Stimulated activated CD8-positive, alpha-beta memory T cell treated with anti-CD3 and anti-CD28 coated beads, Interleukin-7, amount 100 ng/mL, for 1 hour (primary cell): Measurements from ENCODE around the gene SPATA17.

Experiments used
- DNase-seq, 2 donors: peaks; one replicate each; pipeline ENCODE4 v3.0.0-alpha.2; 2020; ENCODE audit warnings: low read depth in 2 of 2

Gene SPATA17

DNA sequence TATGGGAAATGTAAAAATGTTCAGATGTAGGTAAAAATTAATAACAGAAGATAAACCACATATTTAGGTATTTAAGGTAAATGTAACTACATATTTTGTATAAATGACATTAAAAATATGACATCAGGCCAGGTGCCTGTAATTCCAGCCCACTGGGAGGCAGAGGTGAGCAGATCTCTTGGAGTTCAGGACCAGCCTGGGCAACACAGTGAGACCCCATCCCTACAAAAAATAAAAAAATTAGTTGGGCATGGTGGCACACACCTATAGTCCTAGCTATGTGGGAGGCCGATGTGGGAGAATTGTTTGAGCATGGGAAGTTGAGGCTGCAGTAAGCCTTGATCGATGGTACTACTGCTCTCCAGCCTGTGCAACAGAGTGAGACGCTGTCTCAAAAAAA, 216.5 kb downstream of the SPATA17 start:
- DNase-seq: no peak

DNA sequence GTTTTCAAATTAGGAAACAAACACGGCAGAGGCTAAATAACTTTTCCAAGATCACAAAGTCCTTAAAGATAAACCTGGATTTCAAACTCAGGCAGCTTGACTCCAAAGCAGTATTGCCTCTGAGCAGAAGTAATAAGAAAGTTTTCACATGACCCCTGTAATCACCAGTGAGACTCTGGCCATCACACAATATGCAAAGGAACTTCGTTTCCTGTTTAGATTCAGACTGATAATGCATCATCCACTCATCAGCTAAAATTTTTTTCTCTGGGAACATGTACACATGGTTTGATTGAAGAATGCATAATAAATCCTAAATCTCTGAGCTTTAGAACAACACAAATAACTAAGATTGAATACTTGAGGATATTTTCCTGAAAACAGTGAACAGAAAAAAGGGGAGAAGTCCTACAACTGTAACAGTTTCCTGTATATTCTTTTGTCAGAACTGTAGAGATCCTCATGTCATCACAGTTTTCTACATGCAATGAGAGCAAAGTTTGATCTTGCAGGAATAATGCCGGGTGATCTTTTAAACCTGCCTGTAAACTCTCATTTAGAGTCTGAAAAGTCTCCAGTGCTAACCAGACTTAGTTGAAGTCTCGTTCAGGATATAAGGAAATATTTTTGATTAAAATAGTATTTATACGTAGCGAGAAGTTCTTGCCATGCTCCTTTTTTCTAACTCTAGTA, 225.3 kb downstream of the SPATA17 start:
- no peak for DNase-seq

DNA sequence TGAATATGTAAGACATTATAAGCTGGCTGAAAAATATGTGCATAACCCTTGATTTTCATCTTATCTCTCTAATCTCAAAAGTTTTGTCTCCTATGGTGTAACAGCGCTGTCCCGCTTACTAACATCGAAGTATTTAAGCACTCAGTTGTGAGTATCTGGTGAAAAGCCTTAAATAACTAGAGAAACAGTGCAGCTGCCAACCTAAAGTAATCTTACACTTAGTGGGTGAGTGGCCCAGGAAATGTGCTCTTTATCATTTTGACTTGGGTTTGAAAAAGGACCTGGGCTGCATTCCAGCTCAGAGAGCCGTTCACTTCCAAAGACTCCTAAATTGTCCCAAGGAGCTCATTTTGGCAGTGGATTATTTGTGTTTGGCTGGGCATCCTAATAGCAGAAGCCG, 225.9 kb downstream of the SPATA17 start:
- no peak for DNase-seq

DNA sequence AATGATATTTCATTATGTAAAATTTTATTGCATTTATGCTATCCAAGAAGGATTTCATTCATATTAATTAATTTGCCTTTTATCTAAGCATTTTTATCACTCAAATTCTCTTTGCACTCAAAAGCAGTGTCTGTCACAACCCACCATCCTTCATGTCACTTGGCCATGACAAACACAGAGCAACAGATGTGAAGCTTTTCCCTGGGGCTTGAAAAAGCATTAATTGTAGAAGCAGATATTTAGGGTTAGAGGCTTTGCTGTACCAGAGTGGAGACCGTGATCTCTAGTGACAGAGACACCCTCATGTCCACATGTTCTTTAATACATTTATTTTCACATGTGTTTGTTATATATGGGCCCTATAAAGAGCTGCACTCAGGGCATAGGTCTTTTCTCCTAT, 230.5 kb downstream of the SPATA17 start:
- DNase-seq: no peak

DNA sequence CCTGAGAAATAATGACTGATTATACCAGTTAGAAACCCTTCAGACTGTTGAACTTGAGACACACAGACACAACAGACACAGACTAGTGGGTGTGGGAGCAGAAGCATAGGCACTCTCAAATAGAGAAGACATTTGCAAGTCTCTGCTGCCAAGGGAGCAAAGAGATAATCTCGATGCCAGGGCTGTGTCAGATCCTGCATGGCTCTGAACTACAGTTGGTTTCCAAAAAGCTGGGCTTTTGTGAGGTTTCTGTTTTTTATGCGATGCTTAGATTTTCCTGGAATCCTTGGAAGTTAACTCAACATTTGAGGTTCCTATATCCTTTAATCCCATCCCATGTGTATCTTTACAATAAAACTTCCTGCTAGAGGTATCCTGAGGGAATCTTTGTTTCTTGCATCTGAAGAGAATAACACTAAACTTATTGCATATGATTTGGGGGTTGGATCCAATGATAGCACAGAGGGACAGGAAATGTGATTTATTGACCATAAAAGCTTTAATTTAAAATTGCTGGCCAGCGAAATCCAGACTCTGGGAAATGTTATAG, 236.4 kb downstream of the SPATA17 start:
- DNase-seq: no peak

DNA sequence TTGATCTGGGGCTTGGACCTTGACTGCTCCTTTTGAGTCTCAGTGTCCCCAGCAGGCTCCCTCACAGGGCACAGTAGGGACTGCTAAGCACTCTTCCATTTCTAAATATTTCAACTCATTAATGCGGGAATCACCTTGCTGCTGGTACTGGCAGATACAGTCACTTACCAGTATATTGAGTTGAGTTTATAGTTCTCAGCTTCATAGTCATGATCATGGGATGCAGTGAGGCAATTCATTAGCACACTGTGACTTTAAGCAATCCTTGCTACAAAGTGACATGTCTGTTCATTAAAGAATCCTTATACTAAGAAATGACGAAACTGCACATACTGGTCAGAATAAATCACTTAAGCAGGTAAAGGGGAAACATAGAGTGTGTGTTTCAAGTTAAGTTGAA, 240.8 kb downstream of the SPATA17 start:
- no peak for DNase-seq

DNA sequence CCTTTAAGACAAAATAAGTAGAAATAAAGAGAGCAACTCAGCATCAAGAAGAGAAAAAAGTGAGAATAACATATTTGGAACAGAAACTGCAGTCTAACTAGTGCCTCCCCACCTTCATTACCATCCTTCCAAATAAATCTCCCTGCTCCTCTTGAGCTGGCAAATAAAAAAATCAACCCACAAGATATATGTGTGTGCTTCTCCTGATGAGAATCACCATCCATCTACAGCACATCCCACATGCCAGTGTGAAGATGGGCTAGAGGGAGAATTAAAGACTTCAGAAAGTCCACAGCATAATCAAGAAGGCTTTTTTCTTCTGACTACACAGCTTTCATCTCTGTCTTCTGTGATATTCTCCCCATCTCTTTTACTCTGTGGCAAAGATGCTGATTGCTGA, 244.1 kb downstream of the SPATA17 start:
- DNase-seq: no peak

DNA sequence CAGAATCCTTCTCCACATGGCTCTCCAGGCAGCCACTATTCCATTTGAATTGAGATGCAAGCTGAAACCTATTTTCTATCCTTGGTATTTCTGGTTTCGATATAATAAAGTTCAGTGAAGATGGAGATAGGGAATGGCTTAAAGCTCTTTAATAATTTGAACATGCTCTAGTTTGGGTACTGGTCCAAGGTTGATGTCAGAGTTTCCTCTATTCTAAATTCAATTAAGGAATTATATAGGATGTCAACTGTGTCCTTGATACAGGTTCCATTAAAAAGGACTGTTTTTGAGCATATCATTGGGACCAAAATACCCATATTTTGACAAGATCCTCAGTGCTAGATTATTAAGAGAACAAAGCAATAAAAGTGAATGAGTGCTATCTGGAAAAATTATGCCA, 245.3 kb downstream of the SPATA17 start:
- DNase-seq: no peak

DNA sequence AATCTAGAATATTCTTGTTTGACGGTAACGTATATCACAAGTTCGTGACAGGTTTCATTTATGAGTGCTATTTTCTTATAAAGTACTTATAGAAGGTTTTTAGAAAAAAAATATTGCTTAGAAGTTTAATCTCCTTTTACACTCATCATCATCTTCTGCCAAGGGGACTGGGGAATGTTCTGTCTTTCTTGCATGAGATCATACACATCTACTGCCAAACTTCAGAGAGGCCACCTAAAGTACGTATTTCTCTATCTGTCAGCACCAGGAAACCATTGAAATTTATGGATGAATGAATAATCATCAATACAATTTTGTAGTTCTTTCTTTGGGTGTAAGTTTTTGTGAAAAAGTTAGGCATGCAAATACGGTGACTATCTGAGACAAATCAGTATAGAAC, 245.8 kb downstream of the SPATA17 start:
- DNase-seq: no peak

DNA sequence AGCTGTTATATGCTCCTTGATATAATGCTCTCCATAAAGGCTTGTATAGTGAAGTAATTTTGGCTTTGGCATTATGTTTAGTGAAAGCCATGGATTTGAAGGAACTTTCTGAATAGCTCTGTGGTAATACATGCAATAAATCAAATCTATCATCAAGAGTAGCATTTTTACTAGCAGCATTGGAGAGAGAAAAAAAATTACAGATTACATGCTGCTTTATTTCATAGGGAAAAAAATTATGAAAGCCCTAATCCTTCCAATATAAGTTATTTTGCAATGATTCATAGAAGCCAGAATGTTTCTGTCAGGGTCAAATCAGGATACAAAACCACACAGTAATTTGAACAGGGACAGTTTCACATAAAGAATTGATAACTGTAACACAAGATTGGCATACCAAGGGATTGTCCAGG, 250.0 kb downstream of the SPATA17 start:
- DNase-seq: no peak

DNA sequence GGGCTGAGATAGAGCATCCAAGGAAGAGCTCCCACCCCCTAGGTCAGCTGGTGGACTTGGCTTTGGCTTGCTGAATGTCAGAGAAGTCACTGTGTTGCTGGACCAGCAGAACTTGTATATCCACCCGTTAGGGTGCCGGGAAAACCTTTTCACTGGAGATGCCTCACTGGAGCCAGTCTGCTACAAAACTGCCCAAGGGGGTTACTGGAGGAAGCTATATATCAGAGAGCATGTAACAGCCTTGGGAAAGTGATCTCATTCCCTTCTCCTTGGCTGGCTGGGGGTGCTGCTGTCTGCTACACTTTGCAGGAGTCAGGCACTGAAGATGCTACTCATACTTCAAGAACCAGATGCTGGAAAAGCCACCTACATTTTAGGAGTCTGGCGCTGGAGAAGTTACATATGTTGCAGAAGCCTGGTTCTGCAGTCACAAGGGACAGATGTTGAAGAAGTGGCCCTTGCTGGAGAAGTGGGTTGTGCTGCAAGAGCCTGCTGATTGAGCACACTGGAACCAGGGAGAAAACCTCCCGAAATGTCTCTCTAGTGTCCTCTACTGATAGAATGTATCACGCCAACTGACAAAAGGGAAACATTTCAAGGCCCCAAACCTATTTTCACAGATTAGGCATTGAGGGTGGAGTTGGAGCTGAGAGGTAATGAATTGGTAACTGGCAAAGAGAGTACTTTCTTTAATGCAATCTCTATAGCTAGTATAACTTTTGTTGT, 250.6 kb downstream of the SPATA17 start:
- DNase-seq: no peak

DNA sequence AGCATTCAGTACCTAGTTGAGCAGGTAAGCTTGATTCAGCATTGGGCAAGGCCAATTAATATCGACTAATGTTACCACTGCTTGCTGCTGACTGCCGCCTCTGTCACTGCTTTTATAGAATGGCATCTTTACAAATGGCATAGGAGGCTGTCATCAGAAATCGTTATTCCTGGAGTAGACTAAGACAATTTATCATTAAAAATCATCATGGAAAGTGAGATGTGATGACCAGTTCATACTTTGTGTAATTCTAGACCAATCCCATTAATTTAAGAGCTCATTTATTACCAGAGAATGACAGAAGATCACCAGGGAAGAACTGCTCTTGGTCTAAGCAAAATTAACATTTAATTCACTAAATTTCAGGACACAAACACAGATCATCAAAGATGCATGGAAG, 254.0 kb downstream of the SPATA17 start:
- DNase-seq: no peak

DNA sequence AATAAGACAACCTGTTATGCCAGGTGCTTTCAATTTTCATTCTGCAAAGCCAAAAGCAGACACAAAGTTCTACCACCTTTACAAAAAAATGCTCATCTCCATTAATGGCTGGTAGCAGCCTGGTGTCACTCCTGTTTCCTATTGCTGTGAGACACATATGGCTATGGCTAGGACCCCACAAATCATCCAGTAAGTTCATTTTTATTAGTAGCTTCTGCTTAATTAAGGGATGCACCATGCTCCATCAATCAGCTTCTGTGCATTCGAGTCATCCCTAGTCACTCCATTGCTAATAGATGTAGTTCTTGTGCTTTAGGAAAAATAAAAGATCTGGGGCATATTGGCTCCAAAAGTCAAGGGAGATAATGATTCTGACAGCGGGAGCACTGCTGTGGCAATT, 257.2 kb downstream of the SPATA17 start:
- DNase-seq: no peak

DNA sequence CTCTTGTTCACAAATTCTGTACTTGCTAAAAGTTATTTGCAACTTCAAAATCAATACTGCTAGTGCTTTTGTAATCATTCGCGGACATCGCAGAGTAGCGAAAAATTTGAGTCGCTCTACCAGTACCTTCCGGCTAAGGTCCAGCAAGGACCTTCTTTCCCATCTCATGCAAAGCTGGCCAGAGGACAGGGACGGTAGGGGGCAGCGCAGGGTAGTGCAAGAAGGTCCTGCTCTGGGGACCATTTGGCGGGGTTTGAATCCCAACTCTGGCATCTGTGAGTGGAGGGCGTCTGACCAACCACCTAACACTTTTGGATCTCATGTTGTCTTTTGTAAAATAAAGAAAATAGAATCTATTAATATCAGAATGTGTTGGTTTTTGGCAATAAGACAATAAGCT, 258.3 kb downstream of the SPATA17 start:
- no peak for DNase-seq

DNA sequence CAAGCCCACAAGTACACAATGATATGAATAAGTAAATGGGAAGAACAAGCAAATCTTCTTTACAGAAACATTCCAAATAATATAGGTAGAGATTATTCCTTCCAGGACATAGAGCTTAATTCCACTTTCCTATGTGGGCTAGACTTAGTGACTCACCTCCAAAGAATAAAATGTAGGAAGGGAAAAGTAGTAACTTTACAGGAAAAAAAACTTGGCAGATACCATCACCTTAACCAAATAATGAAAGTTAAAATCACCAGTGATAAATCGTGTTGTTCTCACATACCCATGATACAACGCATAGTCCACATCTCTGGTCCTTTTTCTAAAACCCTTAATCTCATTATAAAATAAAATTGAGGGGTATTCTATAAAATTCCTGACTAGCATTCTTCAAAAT, 260.8 kb downstream of the SPATA17 start:
- no peak for DNase-seq

DNA sequence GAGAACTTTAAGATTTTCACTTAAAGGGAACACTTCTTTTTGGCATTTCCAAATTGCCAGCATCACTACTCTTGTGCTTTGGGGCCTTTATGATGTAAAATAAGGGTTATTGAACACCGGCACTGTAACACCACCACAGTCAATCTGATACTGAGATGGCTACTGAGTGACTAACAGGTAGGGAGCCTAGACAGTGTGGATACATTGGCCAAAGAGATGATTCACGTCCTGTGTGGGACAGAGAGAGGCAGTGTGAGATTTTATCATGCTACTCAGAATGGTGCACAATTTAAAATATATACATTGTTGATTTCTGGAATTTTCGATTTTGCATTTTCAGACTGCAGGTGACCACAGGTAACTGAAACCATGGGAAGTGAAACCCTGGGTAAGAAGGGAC, 261.6 kb downstream of the SPATA17 start:
- no peak for DNase-seq

DNA sequence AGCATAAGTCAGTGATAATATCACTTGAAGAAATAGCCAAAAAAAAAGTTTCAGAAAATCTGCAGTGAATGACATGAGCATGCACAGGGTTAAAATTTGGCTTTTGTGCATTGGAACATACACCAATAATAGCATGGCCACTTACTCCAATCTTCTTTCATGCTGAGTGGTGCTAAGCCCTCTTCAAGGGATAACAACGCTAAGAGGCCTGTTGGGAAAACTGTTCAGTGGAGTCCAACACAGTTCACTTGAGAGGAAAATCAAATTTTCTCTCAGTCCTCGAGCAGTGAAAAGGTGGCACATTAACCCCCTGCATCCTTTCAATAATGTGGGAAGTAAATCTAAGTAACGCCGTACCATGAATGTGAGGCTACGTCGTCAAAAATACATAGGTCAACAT, 264.7 kb downstream of the SPATA17 start:
- no peak for DNase-seq

DNA sequence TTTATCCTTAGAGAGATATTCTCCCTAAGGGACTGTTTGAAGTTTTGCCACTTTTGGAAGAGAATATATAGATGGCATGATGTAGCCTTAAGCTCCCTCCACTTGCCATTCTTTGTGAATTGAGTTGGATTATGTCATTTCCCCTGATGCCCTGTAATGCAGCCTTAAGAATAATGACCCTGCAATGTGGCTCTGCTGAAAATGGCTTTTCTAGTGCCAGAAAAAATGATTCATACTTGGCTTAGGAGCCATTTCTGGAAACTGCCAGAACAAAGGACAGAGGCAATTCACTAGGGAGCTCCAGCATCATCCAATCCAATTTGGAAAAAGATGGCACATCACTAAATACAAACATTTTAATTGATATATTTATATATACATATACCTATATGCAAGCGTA, 265.3 kb downstream of the SPATA17 start:
- no peak for DNase-seq

DNA sequence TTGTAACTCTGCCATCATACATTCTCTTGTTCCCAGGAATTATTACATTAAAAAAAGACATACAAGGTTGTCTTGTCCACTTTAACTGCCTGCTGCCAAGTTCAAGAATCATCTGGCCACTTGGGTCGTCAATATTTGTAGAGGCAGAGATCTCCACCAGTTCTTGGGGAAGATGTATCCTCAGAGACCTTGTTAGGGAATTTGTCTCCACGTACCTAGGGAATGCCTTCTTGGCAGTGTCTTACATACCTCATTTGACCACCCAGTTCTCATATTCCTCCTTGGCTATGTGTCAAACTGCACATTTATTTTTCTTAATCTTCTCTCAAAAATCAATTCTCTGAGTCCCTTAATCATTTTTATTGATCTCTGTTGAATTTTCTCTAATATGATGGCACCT, 266.0 kb downstream of the SPATA17 start:
- no peak for DNase-seq

DNA sequence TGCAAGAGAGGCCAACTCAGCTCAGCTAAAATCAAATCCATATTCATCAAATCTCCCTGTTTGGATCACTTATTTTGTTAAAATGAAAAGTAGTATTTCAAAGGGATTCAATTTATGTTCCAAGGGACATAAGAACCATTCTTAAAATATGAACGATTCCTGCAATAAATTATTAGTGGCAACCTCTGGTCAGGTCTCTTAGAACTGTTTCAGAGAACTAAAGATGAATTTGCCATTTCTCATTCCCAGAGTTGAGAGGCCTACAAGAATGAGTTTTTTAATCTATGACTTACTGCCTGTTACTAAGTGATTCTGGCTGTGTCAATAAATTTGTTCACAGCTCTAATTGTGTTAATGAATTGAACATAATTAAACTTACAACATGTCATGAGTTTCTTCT, 268.5 kb downstream of the SPATA17 start:
- no peak for DNase-seq

DNA sequence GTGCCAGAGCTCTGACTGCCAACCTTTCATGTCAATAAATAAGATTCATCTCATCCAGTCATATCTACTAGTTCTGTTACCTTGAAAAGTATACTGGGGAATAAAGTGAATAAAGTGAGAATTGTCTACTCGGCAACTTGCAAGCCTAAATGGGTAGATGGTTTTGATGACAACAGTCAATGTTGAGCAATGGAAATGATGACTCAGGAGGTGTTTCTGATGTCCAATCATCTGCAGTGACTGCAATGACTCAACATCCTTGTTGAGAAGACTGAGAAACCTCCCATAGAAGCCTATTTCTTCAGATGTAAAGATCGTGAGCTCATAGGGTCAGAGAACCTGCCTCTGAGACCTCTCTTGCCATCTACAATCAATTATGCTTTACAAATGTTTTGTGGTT, 276.4 kb downstream of the SPATA17 start:
- DNase-seq: no peak

DNA sequence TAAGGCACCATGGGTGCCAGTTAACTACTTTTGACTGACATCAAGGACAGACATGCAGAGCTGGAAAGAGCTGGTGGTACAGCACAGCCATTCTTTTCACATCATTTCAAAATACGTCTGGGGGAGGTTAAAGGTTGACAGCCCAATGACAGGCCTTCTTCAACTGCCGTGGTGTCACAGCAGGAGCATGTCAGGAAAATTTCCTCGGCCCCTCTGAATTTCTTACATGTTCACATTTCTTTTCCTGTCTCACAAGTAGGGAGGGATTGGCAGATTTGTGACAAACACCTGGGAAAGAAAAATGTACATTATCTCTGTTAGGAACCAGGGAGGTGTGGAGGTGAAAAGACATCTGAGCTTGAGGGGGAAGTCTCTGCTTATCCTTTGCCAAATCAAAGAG, 279.1 kb downstream of the SPATA17 start:
- DNase-seq: no peak

DNA sequence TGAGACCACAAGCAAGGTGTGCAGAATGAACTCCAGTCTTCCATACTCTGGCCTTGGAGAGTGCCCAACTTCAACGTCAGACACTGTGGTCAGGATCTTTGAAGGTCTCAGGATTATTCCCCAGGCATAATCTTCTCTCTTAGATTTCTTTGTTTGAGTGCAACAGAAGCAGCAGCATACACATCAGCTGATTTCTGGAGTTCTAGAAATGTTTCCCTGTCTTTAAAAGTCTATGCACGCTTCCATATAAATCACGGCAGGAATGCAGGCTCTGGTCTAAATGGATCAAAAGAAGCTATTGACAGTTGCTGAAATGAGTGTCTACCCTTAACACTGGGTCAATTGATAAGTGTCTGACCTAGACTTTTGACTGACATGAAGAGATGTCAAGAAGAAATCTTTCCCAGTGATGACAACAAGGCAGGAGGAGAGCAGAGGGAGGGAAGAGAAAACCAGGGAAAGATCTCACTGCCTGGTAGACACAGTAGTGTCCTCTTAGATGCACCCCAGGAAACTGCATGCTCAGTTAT, 279.7 kb downstream of the SPATA17 start:
- no peak for DNase-seq
